H1 (cell line): ENCODE measurements around the gene ZNF317. TPM values are rescaled to one million over a fixed set of nuclear protein-coding genes. Genes with fewer than 3 reads are reported as not detected.

Source experiments
- CTCF ChIA-PET: fragments of 300-600 bp; sonication (Branson Sonifier 250); formaldehyde crosslinking; loops from one replicate; lab custom pipeline; 2021; ENCODE audit not compliant: partially characterized antibody; lab: Charles Lee
- POLR2A ChIA-PET: fragments of 300-600 bp; sonication (Branson Sonifier 250); formaldehyde crosslinking; loops from one replicate; lab custom pipeline; 2021; ENCODE audit warnings: inconsistent platforms; ENCODE audit not compliant: partially characterized antibody; lab: Charles Lee
- DNase-seq, 2 experiments: peaks; one replicate each; pipeline versions ENCODE4 v3.0.0 to v3.0.0-alpha.2; 2010 to 2022; ENCODE audit warnings: low spot score in 2 of 2, low read depth in 1 of 2, mixed read lengths in 1 of 2
- FAIRE-seq: peaks from 2 replicates; lab custom pipeline; 2011; peaks lifted over from hg19 to GRCh38; lab: Jason Lieb, UNC
- H2AFZ ChIP-seq: 2 replicates; pipeline ENCODE4 v1.8.1; 2012; ENCODE audit warnings: low read length, inconsistent platforms
- H2AK5ac ChIP-seq: 2 replicates; pipeline ENCODE4 v1.6.1; 2013; ENCODE audit warnings: low read depth, low read length
- H2BK120ac ChIP-seq: replicated peaks from 2 replicates; pipeline ENCODE3; 2013; ENCODE audit warnings: low read depth, low read length, inconsistent platforms
- H2BK12ac ChIP-seq: 2 replicates; pipeline ENCODE4 v1.6.1; 2013; ENCODE audit warnings: low read depth, low read length
- H2BK15ac ChIP-seq: 2 replicates; pipeline ENCODE4 v1.6.1; 2013; ENCODE audit warnings: low read length
- H2BK20ac ChIP-seq: 2 replicates; pipeline ENCODE4 v1.6.1; 2013; ENCODE audit warnings: low read length
- H2BK5ac ChIP-seq: 2 replicates; pipeline ENCODE4 v1.6.1; 2013; ENCODE audit warnings: low read depth, low read length
- H3K14ac ChIP-seq: 2 replicates; pipeline ENCODE4 v1.6.1; 2013; ENCODE audit warnings: inconsistent platforms; ENCODE audit not compliant: insufficient read length
- H3K18ac ChIP-seq: 2 replicates; pipeline ENCODE4 v1.6.1; 2013; ENCODE audit warnings: low read length; ENCODE audit errors: extremely low read depth
- H3K23ac ChIP-seq: 2 replicates; pipeline ENCODE4 v1.6.1; 2013; ENCODE audit warnings: inconsistent platforms; ENCODE audit not compliant: insufficient read length
- H3K23me2 ChIP-seq: 2 replicates; pipeline ENCODE4 v1.6.1; 2013; ENCODE audit warnings: low read depth, low read length
- H3K27ac ChIP-seq: 2 replicates; pipeline ENCODE4 v1.6.1; 2011; ENCODE audit warnings: low read depth, low read length, inconsistent platforms
- H3K27me3 ChIP-seq, 4 experiments: replicated peaks in 1 of 4; 1 replicate in 1 of 4; 2 replicates in 3 of 4; pipeline versions ENCODE4 v1.6.1 to v1.8.1; 2011 to 2013; ENCODE audit warnings: low read length in 3 of 4, mild to moderate bottlenecking in 3 of 4, inconsistent platforms in 2 of 4, mixed read lengths in 2 of 4, moderate library complexity in 1 of 4; ENCODE audit not compliant: control insufficient read depth in 3 of 4, insufficient read depth in 3 of 4; ENCODE audit errors: extremely low read depth in 1 of 4
- H3K36me3 ChIP-seq, 4 experiments: 2 replicates each; pipeline versions ENCODE4 v1.6.1 to v1.8.1; 2011 to 2013; ENCODE audit warnings: mild to moderate bottlenecking in 4 of 4, low read length in 3 of 4, moderate library complexity in 2 of 4, control low read depth in 1 of 4, inconsistent platforms in 1 of 4; ENCODE audit not compliant: insufficient read depth in 4 of 4, control insufficient read depth in 2 of 4
- H3K4ac ChIP-seq: replicated peaks from 2 replicates; pipeline ENCODE3; 2013; ENCODE audit warnings: low read length, low read depth, mixed read lengths, inconsistent platforms; ENCODE audit not compliant: insufficient read length
- H3K4me1 ChIP-seq, 4 experiments: replicated peaks in 1 of 4; 1 replicate in 1 of 4; 2 replicates in 3 of 4; pipeline versions ENCODE4 v1.6.1 to v1.8.1; 2011 to 2013; ENCODE audit warnings: low read length in 3 of 4, inconsistent platforms in 2 of 4, mixed read lengths in 1 of 4; ENCODE audit not compliant: insufficient read depth in 4 of 4, control insufficient read depth in 3 of 4
- H3K4me2 ChIP-seq, 2 experiments: 2 replicates each; pipeline versions ENCODE4 v1.6.1 to v1.8.1; 2011 to 2013; ENCODE audit warnings: low read depth in 2 of 2, low read length in 2 of 2, control low read depth in 1 of 2, inconsistent platforms in 1 of 2, mild to moderate bottlenecking in 1 of 2; ENCODE audit not compliant: insufficient read depth in 1 of 2
- H3K4me3 ChIP-seq, 4 experiments: fragments of 200-600, 300-600 bp in 1 of 4; sonication (generic), shearing (Covaris generic), sonication (Bioruptor Twin) in 1 of 4; 2 replicates each; pipeline versions ENCODE4 v1.5.1 to v1.8.1; 2011 to 2016; ENCODE audit warnings: low read length in 4 of 4, low read depth in 3 of 4, control low read depth in 2 of 4, inconsistent platforms in 2 of 4, mild to moderate bottlenecking in 2 of 4, mixed read lengths in 1 of 4, moderate library complexity in 1 of 4; ENCODE audit not compliant: insufficient read depth in 2 of 4; ENCODE audit errors: extremely low read depth in 1 of 4
- H3K56ac ChIP-seq: replicated peaks from 2 replicates; pipeline ENCODE3; 2013; ENCODE audit warnings: low read depth, mild to moderate bottlenecking, mixed read lengths, low read length, inconsistent platforms; ENCODE audit not compliant: insufficient read length
- H3K79me1 ChIP-seq: 2 replicates; pipeline ENCODE4 v1.6.1; 2013; ENCODE audit warnings: low read depth, low read length, control low read depth
- H3K79me2 ChIP-seq, 2 experiments: 2 replicates each; pipeline versions ENCODE4 v1.6.1 to v1.8.1; 2012 to 2013; ENCODE audit warnings: low read length in 2 of 2, mild to moderate bottlenecking in 2 of 2, inconsistent platforms in 1 of 2; ENCODE audit not compliant: insufficient read depth in 2 of 2, control insufficient read depth in 1 of 2
- H3K9ac ChIP-seq, 4 experiments: replicated peaks in 1 of 4; 1 replicate in 1 of 4; 2 replicates in 3 of 4; pipeline versions ENCODE4 v1.6.1 to v1.8.1; 2011 to 2013; ENCODE audit warnings: low read depth in 3 of 4, low read length in 3 of 4, control low read depth in 2 of 4, mild to moderate bottlenecking in 2 of 4, moderate library complexity in 2 of 4, inconsistent platforms in 1 of 4; ENCODE audit errors: extremely low read depth in 1 of 4
- H3K9me3 ChIP-seq, 2 experiments: 2 replicates each; pipeline versions ENCODE4 v1.6.1 to v1.8.1; 2012 to 2013; ENCODE audit warnings: mild to moderate bottlenecking in 2 of 2, moderate library complexity in 2 of 2, control low read depth in 1 of 2, inconsistent platforms in 1 of 2, low read depth in 1 of 2, low read length in 1 of 2, mixed read lengths in 1 of 2; ENCODE audit not compliant: insufficient read depth in 2 of 2
- H4K20me1 ChIP-seq, 2 experiments: replicated peaks in 1 of 2; 2 replicates each; pipeline versions ENCODE3 to v1.8.1; 2011 to 2013; ENCODE audit warnings: inconsistent platforms in 2 of 2, low read length in 2 of 2, mild to moderate bottlenecking in 1 of 2; ENCODE audit not compliant: insufficient read depth in 2 of 2, control insufficient read depth in 1 of 2
- H4K5ac ChIP-seq: 2 replicates; pipeline ENCODE4 v1.6.1; 2013; ENCODE audit warnings: low read length, low read depth, mixed read lengths, inconsistent platforms; ENCODE audit not compliant: insufficient read length
- H4K8ac ChIP-seq: 2 replicates; pipeline ENCODE4 v1.8.0; 2013; ENCODE audit warnings: mild to moderate bottlenecking, moderate library complexity, low read length, inconsistent platforms; ENCODE audit not compliant: insufficient read depth; ENCODE audit errors: extremely low read depth
- H4K91ac ChIP-seq: replicated peaks from 2 replicates; pipeline ENCODE3; 2013; ENCODE audit warnings: low read length, mixed read lengths, inconsistent platforms; ENCODE audit not compliant: insufficient read length
- BRCA1 ChIP-seq: IDR thresholded peaks from 2 replicates; pipeline ENCODE4 v1.6.1; 2012; ENCODE audit warnings: low read depth, low read length, improper control_type of control experiment
- EZH2 ChIP-seq: fragments of 200-600 bp; sonication (generic); IDR thresholded peaks from 2 replicates; pipeline ENCODE4 v1.7.1; 2012; ENCODE audit warnings: low read depth, mild to moderate bottlenecking, moderate library complexity, low read length, inconsistent platforms; ENCODE audit not compliant: severe bottlenecking
- GABPA ChIP-seq: IDR thresholded peaks from 2 replicates; pipeline ENCODE4 v1.6.1; 2011; ENCODE audit warnings: mild to moderate bottlenecking, low read length, moderate library complexity, borderline replicate concordance; ENCODE audit not compliant: insufficient read depth
- JUND ChIP-seq: IDR thresholded peaks from 2 replicates; pipeline ENCODE4 v1.6.1; 2011; ENCODE audit warnings: mild to moderate bottlenecking, improper control_type of control experiment, low read length
- KDM1A ChIP-seq: fragments of 200-600, 300-600 bp; sonication (generic); IDR thresholded peaks from 2 replicates; pipeline ENCODE4 v1.7.1; 2016; ENCODE audit warnings: mild to moderate bottlenecking, low read length, borderline replicate concordance
- RFX5 ChIP-seq: IDR thresholded peaks from 2 replicates; pipeline ENCODE4 v1.6.1; 2011; ENCODE audit warnings: low read depth, low read length, improper control_type of control experiment, borderline replicate concordance
- RXRA ChIP-seq: IDR thresholded peaks from 2 replicates; pipeline ENCODE4 v1.6.1; 2011; ENCODE audit warnings: low read depth, mild to moderate bottlenecking, low read length, moderate library complexity; ENCODE audit not compliant: insufficient read depth
- SIRT6 ChIP-seq: IDR thresholded peaks from one replicate; pipeline ENCODE4 v1.7.1; 2012; ENCODE audit warnings: low read length, inconsistent platforms
- SP2 ChIP-seq: IDR thresholded peaks from 2 replicates; pipeline ENCODE4 v1.6.1; 2012; ENCODE audit warnings: mild to moderate bottlenecking, low read length, inconsistent platforms
- SP4 ChIP-seq: IDR thresholded peaks from 2 replicates; pipeline ENCODE4 v1.6.1; 2012; ENCODE audit warnings: low read length, inconsistent platforms
- TBP ChIP-seq: IDR thresholded peaks from 2 replicates; pipeline ENCODE4 v1.6.1; 2011; ENCODE audit warnings: low read depth, low read length, improper control_type of control experiment
- WGBS, 2 experiments: shearing (Covaris generic) in 1 of 2; methylation state at CpG; one replicate each; pipeline versions ENCODE4 v1.1.6 to v1.1.7; 2013 to 2015; ENCODE audit warnings: low lambda C conversion rate in 2 of 2, mixed read lengths in 2 of 2, inconsistent platforms in 1 of 2, low coverage in 1 of 2, missing lambda C conversion rate in 1 of 2; ENCODE audit not compliant: insufficient replicate concordance in 2 of 2, insufficient coverage in 1 of 2, insufficient read length in 1 of 2; ENCODE audit errors: extremely low coverage in 1 of 2, missing lambda C conversion rate in 1 of 2; 5-methylcytosine and 5-hydroxymethylcytosine counted together
- polyA plus RNA-seq, 7 experiments: library from polyadenylated mRNA; depleted of rRNA in 3 of 7; stranded (reverse) in 5 of 7; unstranded in 2 of 7; fragments of >200 nt in 5 of 7; fragments of 200-250 nt in 2 of 7; gene quantifications; 1 replicate in 5 of 7; 2 replicates in 1 of 7; 4 replicates in 1 of 7; pipeline versions ENCODE4 v1.2.1 to v1.2.3, GENCODE V29; 2011 to 2013; ENCODE audit warnings: missing spikeins in 2 of 7, mixed read lengths in 2 of 7
- total RNA-seq: library from RNA; stranded (reverse); fragmentation: NEBNext Ultra II Directional; extraction: Animal tissue kit (Norgen Biotek cat#: 25700); gene quantifications from 2 replicates; pipeline ENCODE4 v1.2.1, GENCODE V29; 2021
- TF ChIP-seq, protein P1 (sequence below): IDR thresholded peaks from 2 replicates; pipeline ENCODE4 v1.6.1; 2012; ENCODE audit warnings: inconsistent platforms
- TF ChIP-seq, protein P2 (sequence below): IDR thresholded peaks from 2 replicates; pipeline ENCODE4 v1.6.1; 2011; ENCODE audit warnings: low read length, improper control_type of control experiment

Gene ZNF317
- total and polyA plus RNA-seq, 2 of the 8 experiments (the other 6 are each of a cell fraction or from before 2014, with no cell fraction given), result 22.6 to 41.5 TPM

DNA sequence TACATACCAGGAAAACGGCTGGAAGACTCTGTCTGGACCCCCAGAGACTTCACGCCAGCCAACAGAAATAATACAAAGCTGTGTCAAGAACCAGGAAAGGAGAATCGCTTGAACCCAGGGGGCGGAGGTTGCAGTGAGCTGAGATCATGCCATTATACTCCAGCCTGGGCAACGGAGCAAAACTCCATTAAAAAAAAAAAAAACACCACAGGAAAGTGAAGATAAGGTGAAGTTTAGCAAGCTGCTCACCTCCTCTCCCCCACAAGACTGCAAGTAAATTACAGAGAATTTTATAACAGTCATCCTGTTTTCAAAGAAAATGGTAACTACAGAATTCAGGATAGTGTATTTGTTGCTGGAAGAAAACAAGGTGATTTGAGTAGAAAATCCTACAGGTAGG lies 23.6 kb upstream of the ZNF317 start:
- H3K4me1 ChIP-seq, result no peaks in the 10 kb centered on the region
- no peak overlapping the region for H2BK5ac ChIP-seq
- FAIRE-seq (no peak), DNase-seq (no peak)
- no peak overlapping the region for H3K14ac ChIP-seq
- H3K4me2 ChIP-seq, result no peak overlapping the region
- H3K23ac ChIP-seq, result no peak overlapping the region
- TF ChIP-seq BRCA1 (no peak), JUND (no peak), TBP (no peak), GABPA (no peak), EZH2 (no peak), SIRT6 (no peak), RFX5 (no peak), RXRA (no peak), KDM1A (no peak), SP4 (no peak), SP2 (no peak)
- TF ChIP-seq, protein P1, sequence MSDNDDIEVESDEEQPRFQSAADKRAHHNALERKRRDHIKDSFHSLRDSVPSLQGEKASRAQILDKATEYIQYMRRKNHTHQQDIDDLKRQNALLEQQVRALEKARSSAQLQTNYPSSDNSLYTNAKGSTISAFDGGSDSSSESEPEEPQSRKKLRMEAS, result no peak
- TF ChIP-seq, protein P2, sequence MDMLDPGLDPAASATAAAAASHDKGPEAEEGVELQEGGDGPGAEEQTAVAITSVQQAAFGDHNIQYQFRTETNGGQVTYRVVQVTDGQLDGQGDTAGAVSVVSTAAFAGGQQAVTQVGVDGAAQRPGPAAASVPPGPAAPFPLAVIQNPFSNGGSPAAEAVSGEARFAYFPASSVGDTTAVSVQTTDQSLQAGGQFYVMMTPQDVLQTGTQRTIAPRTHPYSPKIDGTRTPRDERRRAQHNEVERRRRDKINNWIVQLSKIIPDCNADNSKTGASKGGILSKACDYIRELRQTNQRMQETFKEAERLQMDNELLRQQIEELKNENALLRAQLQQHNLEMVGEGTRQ, result no peak
- no peak overlapping the region for H3K18ac ChIP-seq
- WGBS, 2 experiments, result 73% methylated on average over 5 of the region's 5 CpGs; no CpG with 5 or more reads in 1 of the 2 experiments
- H2AK5ac ChIP-seq, result no peak overlapping the region
- H4K8ac ChIP-seq, result no peak overlapping the region
- no peaks in the 10 kb centered on the region for H3K23me2 ChIP-seq
- peaks cover 26 to 33% of the 10 kb centered on the region in 2 experiments for H3K9me3 ChIP-seq
- ChIA-PET POLR2A (no interaction called here), CTCF (interaction anchor here (1.2 kb wide), 1 partner anchor 20 kb away, joined by 4 read pairs; no protein-coding TSS in a partner anchor)
- no peak overlapping the region for H3K27ac ChIP-seq
- no peak overlapping the region for H3K9ac ChIP-seq
- no peak overlapping the region for H4K5ac ChIP-seq
- no peak overlapping the region for H3K56ac ChIP-seq
- no peak overlapping the region for H2BK20ac ChIP-seq
- no peak overlapping the region for H2BK12ac ChIP-seq
- no peaks in the 10 kb centered on the region for H3K36me3 ChIP-seq
- no peak overlapping the region for H2BK15ac ChIP-seq
- no peak overlapping the region for H3K4ac ChIP-seq
- no peaks in the 10 kb centered on the region for H3K79me2 ChIP-seq
- H2BK120ac ChIP-seq, result no peak overlapping the region
- H4K91ac ChIP-seq, result no peak overlapping the region
- no peaks in the 10 kb centered on the region for H3K27me3 ChIP-seq
- no peaks in the 10 kb centered on the region for H4K20me1 ChIP-seq
- H2AFZ ChIP-seq, result no peak overlapping the region
- H3K79me1 ChIP-seq, result no peaks in the 10 kb centered on the region
- H3K4me3 ChIP-seq, result no peak overlapping the region
